ENCODE measurements around the gene TBKBP1.
A peak's percentile ranks its signal among the peaks of the same experiment; 100 is the strongest.

Gene TBKBP1

GRCh38 chr17:47698749-47699535, 5.0 kb downstream of the TBKBP1 start:
- peak; percentile 81 for DNase-seq (ENCODE audit: low read depth)

GRCh38 chr17:47699536-47699840, 5.5 kb downstream of the TBKBP1 start:
- DNase-seq (ENCODE audit: low read depth), result no peak

- no peak for DNase-seq (ENCODE audit: low read depth)
Measured at GRCh38 chr17:47700471-47701449, 6.8 kb downstream of the TBKBP1 start.

GRCh38 chr17:47701608-47702007, 7.6 kb downstream of the TBKBP1 start:
- DNase-seq (ENCODE audit: low read depth), result no peak

- no peak for DNase-seq (ENCODE audit: low read depth)
Measured at GRCh38 chr17:47702391-47702995, 8.5 kb downstream of the TBKBP1 start.

- no peak for DNase-seq (ENCODE audit: low read depth)
Measured at GRCh38 chr17:47703191-47703591, 9.2 kb downstream of the TBKBP1 start.

- DNase-seq (ENCODE audit: low read depth), result no peak
Measured at GRCh38 chr17:47703671-47704070, 9.7 kb downstream of the TBKBP1 start.

GRCh38 chr17:47704116-47704515, 10.2 kb downstream of the TBKBP1 start:
- no peak for DNase-seq (ENCODE audit: low read depth)

GRCh38 chr17:47704736-47705135, 10.8 kb downstream of the TBKBP1 start:
- no peak for DNase-seq (ENCODE audit: low read depth)

- no peak for DNase-seq (ENCODE audit: low read depth)
Measured at GRCh38 chr17:47705536-47706530, 11.9 kb downstream of the TBKBP1 start.

GRCh38 chr17:47707056-47707804, 13.3 kb downstream of the TBKBP1 start:
- no peak for DNase-seq (ENCODE audit: low read depth)

GRCh38 chr17:47707884-47708283, 13.9 kb downstream of the TBKBP1 start:
- no peak for DNase-seq (ENCODE audit: low read depth)

GRCh38 chr17:47708312-47708863, 14.4 kb downstream of the TBKBP1 start:
- no peak for DNase-seq (ENCODE audit: low read depth)

- no peak for DNase-seq (ENCODE audit: low read depth)
Measured at GRCh38 chr17:47708864-47709541, 15.0 kb downstream of the TBKBP1 start.

GRCh38 chr17:47709594-47709993, 15.6 kb downstream of the TBKBP1 start:
- no peak for DNase-seq (ENCODE audit: low read depth)

- no peak for DNase-seq (ENCODE audit: low read depth)
Measured at GRCh38 chr17:47711366-47712099, 17.6 kb downstream of the TBKBP1 start.

GRCh38 chr17:47712330-47713023, 18.5 kb downstream of the TBKBP1 start:
- no peak for DNase-seq (ENCODE audit: low read depth)

GRCh38 chr17:47713980-47714700, 20.2 kb downstream of the TBKBP1 start:
- no peak for DNase-seq (ENCODE audit: low read depth)
